ENCODE measurements around the gene GGT6. TPM values are rescaled to one million over a fixed set of nuclear protein-coding genes. Genes with fewer than 3 reads are reported as not detected.

The GGT6 gene
- total and polyA plus RNA-seq, 2 of the 13 experiments (the other 11 are each of a cell fraction or from before 2014, with no cell fraction given), result 0.16 to 0.80 TPM

DNA sequence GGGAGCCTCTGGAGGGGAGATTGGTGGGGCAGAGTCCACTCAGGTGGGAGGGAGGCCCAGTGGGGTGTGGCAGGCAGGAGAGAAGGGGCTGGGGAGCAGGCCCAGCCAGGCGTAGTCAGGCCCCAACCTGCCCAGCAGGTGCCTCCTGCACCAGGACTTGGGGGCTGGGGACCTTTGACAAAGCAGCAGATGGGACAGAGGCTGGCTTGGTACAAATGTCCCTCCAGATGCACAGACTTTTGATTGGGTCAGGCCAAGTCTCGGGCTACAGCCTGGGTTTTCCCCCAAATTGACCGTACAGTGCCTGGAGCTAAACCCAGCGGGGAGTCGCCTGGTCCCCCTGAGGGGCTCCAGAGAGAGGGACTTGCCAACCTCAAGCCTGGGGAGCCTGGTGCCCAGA, 411 bp downstream of the GGT6 start:
- FAIRE-seq (no peak), ATAC-seq (no peak), DNase-seq (ENCODE audit: low spot score) (no peak)
- in situ Hi-C loops (cut with HindIII; ENCODE audit: extremely low pct_ligation_motif_present, low pct_unique_long_range_greater_than_20kb) (loop anchor here (10.0 kb wide), 1 partner anchor 335 kb away; the partner anchor contains the start of gene C17orf107), intact Hi-C loops (cut with micrococcal nuclease; ENCODE audit: unreplicated experiment) (loop anchor here (10.0 kb wide), 1 partner anchor 325 kb away; no protein-coding TSS in a partner anchor)
- Histone ChIP-seq H3K4me1 (ENCODE audit: insufficient read depth, low read length) (peaks cover 52% of the 10 kb centered on the region), H3K27me3 (ENCODE audit: control insufficient read depth in 1 of 2, insufficient read depth in 2 of 2, low read length in 2 of 2) (no peaks in the 10 kb centered on the region), H3K9me3 (ENCODE audit: low read length) (no peaks in the 10 kb centered on the region), H2AFZ (ENCODE audit: low read length) (no peak overlapping the region), H3K79me2 (ENCODE audit: insufficient read depth, low read length) (peaks cover 2% of the 10 kb centered on the region), H3K4me2 (ENCODE audit: low read depth, low read length) (no peak overlapping the region), H3K9ac (ENCODE audit: insufficient read depth, low read depth, low read length) (no peak overlapping the region), H3K36me3 (replicated peaks in 1 of 2; ENCODE audit: control insufficient read depth in 1 of 2, insufficient read depth in 2 of 2, low read length in 2 of 2) (no peaks in the 10 kb centered on the region), H4K20me1 (ENCODE audit: insufficient read depth, low read length) (no peaks in the 10 kb centered on the region), H3K27ac (ENCODE audit: extremely low read length, insufficient read depth, low read length) (no peak overlapping the region), H3K4me3 (replicated peaks in 1 of 3; ENCODE audit: insufficient read depth in 1 of 3, low read depth in 2 of 3, low read length in 3 of 3) (no peak overlapping the region)
- 94% methylated on average over 3 of the region's 5 CpGs for WGBS (ENCODE audit: low lambda C conversion rate)
- BruUV-seq (replicated peaks), result no TSS peak
- TF ChIP-seq ZNF674 (CRISPR knock-in tag; IDR thresholded peaks at IDR 0.05; ENCODE audit: low read depth), result no peak
- no peak for TF ChIP-seq TCF7L2 (IDR thresholded peaks at IDR 0.05; ENCODE audit: low read depth, low read length)
- no peak for TF ChIP-seq JUN (CRISPR knock-in tag; IDR thresholded peaks at IDR 0.05)
- no peak for TF ChIP-seq GTF2F1 (IDR thresholded peaks at IDR 0.05; ENCODE audit: low read length)
- no peak for TF ChIP-seq SSRP1 (CRISPR knock-in tag; IDR thresholded peaks at IDR 0.05)
- TF ChIP-seq PCBP1 (IDR thresholded peaks at IDR 0.05; ENCODE audit: borderline replicate concordance, low read depth, low read length), result no peak
- TF ChIP-seq RFX3 (CRISPR knock-in tag; IDR thresholded peaks at IDR 0.05), result no peak
- no peak for TF ChIP-seq SALL1 (CRISPR knock-in tag; IDR thresholded peaks at IDR 0.05)
- no peak for TF ChIP-seq ZNF496 (CRISPR knock-in tag; IDR thresholded peaks at IDR 0.05; ENCODE audit: insufficient replicate concordance)
- TF ChIP-seq KLF15 (CRISPR knock-in tag; IDR thresholded peaks at IDR 0.05; ENCODE audit: borderline replicate concordance), result no peak
- TF ChIP-seq THRA (CRISPR knock-in tag; IDR thresholded peaks at IDR 0.05; ENCODE audit: borderline replicate concordance), result no peak
- TF ChIP-seq ZXDC (CRISPR knock-in tag; IDR thresholded peaks at IDR 0.05), result no peak
- TF ChIP-seq NFKB2 (CRISPR knock-in tag; IDR thresholded peaks at IDR 0.05; ENCODE audit: borderline replicate concordance), result no peak
- no peak for TF ChIP-seq ZNF3 (CRISPR knock-in tag; IDR thresholded peaks at IDR 0.05)
- TF ChIP-seq, protein P1, sequence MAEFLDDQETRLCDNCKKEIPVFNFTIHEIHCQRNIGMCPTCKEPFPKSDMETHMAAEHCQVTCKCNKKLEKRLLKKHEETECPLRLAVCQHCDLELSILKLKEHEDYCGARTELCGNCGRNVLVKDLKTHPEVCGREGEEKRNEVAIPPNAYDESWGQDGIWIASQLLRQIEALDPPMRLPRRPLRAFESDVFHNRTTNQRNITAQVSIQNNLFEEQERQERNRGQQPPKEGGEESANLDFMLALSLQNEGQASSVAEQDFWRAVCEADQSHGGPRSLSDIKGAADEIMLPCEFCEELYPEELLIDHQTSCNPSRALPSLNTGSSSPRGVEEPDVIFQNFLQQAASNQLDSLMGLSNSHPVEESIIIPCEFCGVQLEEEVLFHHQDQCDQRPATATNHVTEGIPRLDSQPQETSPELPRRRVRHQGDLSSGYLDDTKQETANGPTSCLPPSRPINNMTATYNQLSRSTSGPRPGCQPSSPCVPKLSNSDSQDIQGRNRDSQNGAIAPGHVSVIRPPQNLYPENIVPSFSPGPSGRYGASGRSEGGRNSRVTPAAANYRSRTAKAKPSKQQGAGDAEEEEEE (CRISPR knock-in tag; IDR thresholded peaks at IDR 0.05; ENCODE audit: borderline replicate concordance), result no peak
- TF ChIP-seq CREB1 (IDR thresholded peaks at IDR 0.05), result no peak
- TF ChIP-seq CREB1 (CRISPR knock-in tag; IDR thresholded peaks at IDR 0.05), result no peak
- no peak for TF ChIP-seq ZNF343 (CRISPR knock-in tag; IDR thresholded peaks at IDR 0.05)
- no peak for TF ChIP-seq HCFC1 (IDR thresholded peaks at IDR 0.05; ENCODE audit: low read depth, low read length)
- CTCF ChIA-PET (ENCODE audit: low intra/inter-chr PET ratio, low total read pairs), result no interaction called here
- POLR2A ChIA-PET, result interaction anchor here (1.1 kb wide), 1 partner anchor 17 kb away, joined by 4 read pairs; no protein-coding TSS in a partner anchor
